Gastroesophageal sphincter (tissue), 4 donors: ENCODE results near the gene MTHFD2L. TPM values are rescaled to one million over a fixed set of nuclear protein-coding genes. Genes with fewer than 3 reads are reported as not detected.

Experiments used
- ATAC-seq: fragments of 150-250 bp; one replicate; pipeline ENCODE4 v1.9.1; 2016; ENCODE audit warnings: mild to moderate bottlenecking, moderate library complexity
- H3K27ac ChIP-seq, 4 donors: fragments of 200-600 bp; sonication (generic) in 3 of 4; 1 replicate in 3 of 4; 2 replicates in 1 of 4; pipeline ENCODE4 v1.5.1; 2016 to 2019
- H3K27me3 ChIP-seq: fragments of 200-600 bp; sonication (generic); one replicate; pipeline ENCODE4 v1.5.1; 2019
- H3K36me3 ChIP-seq, 2 donors: fragments of 200-600 bp; sonication (generic); one replicate each; pipeline ENCODE4 v1.5.1; 2019; ENCODE audit warnings: control low read depth in 1 of 2
- H3K4me1 ChIP-seq, 3 donors: fragments of 200-600 bp; sonication (generic); 1 replicate in 2 of 3; 2 replicates in 1 of 3; pipeline ENCODE4 v1.5.1; 2016 to 2019; ENCODE audit warnings: control low read depth in 2 of 3
- H3K4me3 ChIP-seq, 2 donors: fragments of 200-600 bp; sonication (generic); one replicate each; pipeline ENCODE4 v1.5.1; 2019; ENCODE audit warnings: mild to moderate bottlenecking in 1 of 2, moderate library complexity in 1 of 2
- H3K9me3 ChIP-seq, 3 donors: fragments of 200-600 bp; sonication (generic); one replicate each; pipeline ENCODE4 v1.5.1; 2017 to 2019; ENCODE audit warnings: control low read depth in 2 of 3
- CTCF ChIP-seq, 4 experiments: fragments of 200-600 bp in 2 of 4; fragments of 450-650 bp in 2 of 4; sonication (generic) in 1 of 4; IDR thresholded peaks; one replicate each; pipeline ENCODE4 v1.5.1; 2017 to 2019; ENCODE audit warnings: antibody characterized with exemption in 4 of 4, mild to moderate bottlenecking in 2 of 4, moderate library complexity in 2 of 4
- EP300 ChIP-seq: sonication (generic); formaldehyde crosslinking; IDR thresholded peaks from one replicate; pipeline ENCODE4 v1.6.1; 2017; ENCODE audit warnings: antibody characterized with exemption, mild to moderate bottlenecking
- POLR2A ChIP-seq, 2 donors: fragments of 450-650 bp; IDR thresholded peaks; one replicate each; pipeline ENCODE4 v1.6.1; 2017; ENCODE audit warnings: antibody characterized with exemption in 2 of 2, mild to moderate bottlenecking in 2 of 2, moderate library complexity in 1 of 2
- POLR2AphosphoS5 ChIP-seq: sonication (generic); formaldehyde crosslinking; IDR thresholded peaks from one replicate; pipeline ENCODE4 v1.6.1; 2017; ENCODE audit warnings: antibody characterized with exemption
- WGBS, 2 donors: methylation state at CpG; one replicate each; pipeline ENCODE4 v1.1.5; 2018; ENCODE audit warnings: low coverage in 1 of 2; 5-methylcytosine and 5-hydroxymethylcytosine counted together
- total RNA-seq, 4 donors: library from RNA; depleted of rRNA; stranded (reverse); fragments of >200 nt; gene quantifications; one replicate each; pipeline ENCODE4 v1.1.0, GENCODE V29; 2016

Gene MTHFD2L
- total RNA-seq, 4 donors from 2014 or later: 12.4 to 29.0 (median 23.4) TPM

- Histone ChIP-seq H3K4me1 (no peaks in the 10 kb centered on the region), H3K27ac (no peak overlapping the region), H3K27me3 (no peaks in the 10 kb centered on the region), H3K9me3 (no peaks in the 10 kb centered on the region), H3K4me3 (no peak overlapping the region), H3K36me3 (no peaks in the 10 kb centered on the region)
- no peak for ATAC-seq
- TF ChIP-seq POLR2AphosphoS5 (no peak), EP300 (no peak), CTCF (IDR thresholded peaks at IDR 0.05) (no peak), POLR2A (IDR thresholded peaks at IDR 0.05) (no peak)
These were observed 134.4 kb downstream of the MTHFD2L start for GRCh38 chr4:74292111-74292870.

GRCh38 chr4:74293558-74293957 is 135.6 kb downstream of the MTHFD2L start:
- no peak for TF ChIP-seq EP300
- Histone ChIP-seq H3K9me3 (no peaks in the 10 kb centered on the region), H3K27ac (no peak overlapping the region), H3K4me1 (no peaks in the 10 kb centered on the region), H3K27me3 (no peaks in the 10 kb centered on the region), H3K36me3 (no peaks in the 10 kb centered on the region), H3K4me3 (no peak overlapping the region)
- ATAC-seq: no peak
- WGBS, 2 donors: 78 to 85% methylated on average over 2 of the region's 2 CpGs

GRCh38 chr4:74294681-74295080 is 136.8 kb downstream of the MTHFD2L start:
- Histone ChIP-seq H3K36me3 (no peaks in the 10 kb centered on the region), H3K4me1 (no peaks in the 10 kb centered on the region), H3K27ac (no peak overlapping the region), H3K4me3 (no peak overlapping the region), H3K27me3 (no peaks in the 10 kb centered on the region), H3K9me3 (no peaks in the 10 kb centered on the region)
- ATAC-seq: no peak
- WGBS, 2 donors: 76 to 92% methylated on average over 1 of the region's 1 CpG
- TF ChIP-seq CTCF (IDR thresholded peaks at IDR 0.05): no peak
- TF ChIP-seq POLR2A (IDR thresholded peaks at IDR 0.05): no peak
- TF ChIP-seq EP300: no peak
- no peak for TF ChIP-seq POLR2AphosphoS5

GRCh38 chr4:74297539-74297938 is 139.6 kb downstream of the MTHFD2L start:
- H3K4me3 ChIP-seq: no peak overlapping the region
- TF ChIP-seq EP300 (no peak), POLR2A (IDR thresholded peaks at IDR 0.05) (no peak), CTCF (IDR thresholded peaks at IDR 0.05) (no peak), POLR2AphosphoS5 (no peak)
- ATAC-seq: no peak
- 79 to 100% methylated on average over 1 of the region's 1 CpG for WGBS, 2 donors
- H3K36me3 ChIP-seq: no peaks in the 10 kb centered on the region
- H3K27ac ChIP-seq: no peak overlapping the region
- no peaks in the 10 kb centered on the region for H3K27me3 ChIP-seq
- no peaks in the 10 kb centered on the region for H3K9me3 ChIP-seq
- H3K4me1 ChIP-seq: no peaks in the 10 kb centered on the region

GRCh38 chr4:74304095-74304625 is 146.2 kb downstream of the MTHFD2L start:
- no peaks in the 10 kb centered on the region for H3K4me1 ChIP-seq
- no peaks in the 10 kb centered on the region for H3K36me3 ChIP-seq
- no peak overlapping the region for H3K27ac ChIP-seq
- no peak for ATAC-seq
- TF ChIP-seq POLR2AphosphoS5 (no peak), POLR2A (IDR thresholded peaks at IDR 0.05) (no peak), EP300 (no peak), CTCF (IDR thresholded peaks at IDR 0.05) (no peak)
- WGBS, 2 donors: 81 to 88% methylated on average over 4 of the region's 4 CpGs
- no peak overlapping the region for H3K4me3 ChIP-seq
- no peaks in the 10 kb centered on the region for H3K9me3 ChIP-seq
- no peaks in the 10 kb centered on the region for H3K27me3 ChIP-seq
